Mesothelial cell of epicardium (in vitro differentiated cells): ENCODE measurements around the gene SLC6A16. TPM values are rescaled to one million over a fixed set of nuclear protein-coding genes. Genes with fewer than 3 reads are reported as not detected.
"Not testable (repeated sequence)": the region's sequence is repeated elsewhere in the genome, so short reads cannot be mapped to it uniquely, and the experiment has no call there.

Experiments used
- DNase-seq, 2 experiments: peaks; one replicate each; pipeline ENCODE4 v3.0.0; 2021; ENCODE audit warnings: low spot score in 2 of 2; ENCODE audit not compliant: unreplicated experiment in 2 of 2
- H3K27ac Mint-ChIP-seq: 2 replicates; pipeline ENCODE4 v1.8.0; 2021; ENCODE audit warnings: mixed read lengths
- H3K27me3 Mint-ChIP-seq: 2 replicates; pipeline ENCODE4 v1.8.0; 2021; ENCODE audit warnings: low read depth, mixed read lengths
- H3K36me3 Mint-ChIP-seq: 2 replicates; pipeline ENCODE4 v1.8.0; 2021; ENCODE audit warnings: mixed read lengths
- H3K4me1 Mint-ChIP-seq: 2 replicates; pipeline ENCODE4 v1.8.0; 2021; ENCODE audit warnings: mixed read lengths
- H3K4me3 Mint-ChIP-seq: 2 replicates; pipeline ENCODE4 v1.8.0; 2021; ENCODE audit warnings: mild to moderate bottlenecking, moderate library complexity, mixed read lengths
- H3K9me3 Mint-ChIP-seq: 2 replicates; pipeline ENCODE4 v1.8.0; 2021; ENCODE audit warnings: mixed read lengths
- CTCF ChIP-seq: fragments of 200-600 bp; sonication (generic); IDR thresholded peaks from one replicate; pipeline ENCODE4 v1.5.0; 2021; ENCODE audit warnings: antibody characterized with exemption; ENCODE audit not compliant: unreplicated experiment
- total RNA-seq: library from RNA; stranded (reverse); gene quantifications from 3 replicates; pipeline ENCODE4 v1.2.1, GENCODE V29; 2021

Gene SLC6A16
- total RNA-seq, 1 donor from 2014 or later: 6.1 TPM

DNA sequence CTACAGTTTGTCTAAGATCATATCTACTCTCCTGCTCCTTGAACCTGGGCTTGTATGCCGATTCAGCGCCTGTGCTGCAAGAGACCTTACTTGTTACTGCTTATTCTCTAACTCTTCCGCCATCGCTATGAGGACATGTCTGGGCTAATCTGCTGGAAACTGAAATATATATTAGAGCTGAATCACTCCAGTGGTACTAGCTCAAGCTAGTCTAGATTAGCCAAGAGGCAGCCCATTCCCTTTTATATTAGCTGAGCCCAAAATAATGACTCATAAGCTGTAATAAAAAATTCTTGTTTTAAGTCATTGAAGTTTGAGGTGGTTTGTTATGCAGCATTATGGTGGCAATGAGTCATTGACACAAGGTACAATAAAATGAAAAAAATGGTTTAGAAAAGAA is 52.8 kb downstream of the SLC6A16 start:
- H3K27me3 Mint-ChIP-seq: peaks cover 12% of the 10 kb centered on the region
- DNase-seq: no peak
- no peak for TF ChIP-seq CTCF
- peaks cover 5% of the 10 kb centered on the region for H3K4me1 Mint-ChIP-seq
- peaks cover 26% of the 10 kb centered on the region for H3K9me3 Mint-ChIP-seq
- no peak overlapping the region for H3K4me3 Mint-ChIP-seq
- H3K36me3 Mint-ChIP-seq: no peaks in the 10 kb centered on the region
- H3K27ac Mint-ChIP-seq: no peak overlapping the region

GRCh38 chr19:49271080-49271753 is 53.8 kb downstream of the SLC6A16 start:
- DNase-seq: no peak

GRCh38 chr19:49266409-49266808 is 58.6 kb downstream of the SLC6A16 start:
- H3K4me1 Mint-ChIP-seq, H3K36me3 Mint-ChIP-seq, DNase-seq, H3K27ac Mint-ChIP-seq, H3K27me3 Mint-ChIP-seq, H3K4me3 Mint-ChIP-seq: not testable (repeated sequence)
- peaks cover 61% of the 10 kb centered on the region for H3K9me3 Mint-ChIP-seq

More at GRCh38 chr19:49271080-49271753, 53.8 kb downstream of the SLC6A16 start:
- H3K36me3 Mint-ChIP-seq: no peaks in the 10 kb centered on the region
- no peak overlapping the region for H3K27ac Mint-ChIP-seq
- peaks cover 5% of the 10 kb centered on the region for H3K4me1 Mint-ChIP-seq
- peaks cover 36% of the 10 kb centered on the region for H3K9me3 Mint-ChIP-seq
- H3K4me3 Mint-ChIP-seq: no peak overlapping the region
- H3K27me3 Mint-ChIP-seq: peaks cover 10% of the 10 kb centered on the region
- no peak for TF ChIP-seq CTCF

- no peak overlapping the region for H3K27ac Mint-ChIP-seq
- peaks cover 65% of the 10 kb centered on the region for H3K9me3 Mint-ChIP-seq
- H3K36me3 Mint-ChIP-seq: no peaks in the 10 kb centered on the region
- DNase-seq: no peak
- TF ChIP-seq CTCF: no peak
- no peak overlapping the region for H3K4me3 Mint-ChIP-seq
- no peaks in the 10 kb centered on the region for H3K4me1 Mint-ChIP-seq
- peaks cover 3% of the 10 kb centered on the region for H3K27me3 Mint-ChIP-seq
Measured at GRCh38 chr19:49264258-49264657, 60.7 kb downstream of the SLC6A16 start.

DNA sequence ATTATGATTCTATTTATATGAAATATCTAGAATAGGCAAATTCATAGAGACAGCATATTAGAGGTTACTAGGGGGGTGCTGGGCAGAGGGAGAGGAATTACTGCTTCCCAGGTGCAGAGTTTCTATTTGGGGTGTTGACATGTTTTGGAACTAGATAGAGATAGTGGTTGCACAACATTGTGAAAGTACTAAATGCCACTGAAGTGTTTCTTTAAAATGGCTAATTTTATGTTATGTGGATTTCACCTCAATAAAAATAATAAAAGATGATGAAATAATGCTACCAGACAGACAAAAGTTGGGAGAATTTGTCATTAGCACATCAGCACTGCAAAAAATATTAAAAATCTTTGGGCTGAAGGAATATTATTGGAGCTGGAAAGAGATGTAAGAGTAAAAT is 63.4 kb downstream of the SLC6A16 start:
- Mint-ChIP-seq H3K9me3 (peaks cover 58% of the 10 kb centered on the region), H3K4me1 (no peaks in the 10 kb centered on the region), H3K27me3 (peaks cover 5% of the 10 kb centered on the region), H3K4me3 (no peak overlapping the region), H3K36me3 (no peaks in the 10 kb centered on the region), H3K27ac (no peak overlapping the region)
- no peak for DNase-seq
- TF ChIP-seq CTCF: no peak

DNA sequence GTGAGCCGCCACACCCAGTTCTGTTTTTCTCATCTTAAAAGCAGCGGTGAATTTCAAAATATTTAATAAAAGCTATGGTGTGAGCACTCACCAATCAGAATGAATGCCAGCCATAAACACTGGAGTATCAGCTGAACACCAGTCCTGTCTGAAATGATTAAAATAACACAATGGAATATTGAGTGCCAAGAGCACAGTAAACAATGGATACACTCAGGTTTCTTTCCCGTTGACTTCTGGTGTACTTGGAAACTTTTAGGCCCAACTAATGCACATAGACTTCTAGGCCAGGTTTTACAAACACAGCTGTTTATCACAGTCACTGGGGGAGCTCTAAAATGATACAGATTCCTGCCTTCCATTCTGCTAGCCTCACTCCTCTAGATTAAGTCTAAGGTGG is 68.3 kb downstream of the SLC6A16 start:
- no peak overlapping the region for H3K4me3 Mint-ChIP-seq

More for the DNA sequence above, 68.3 kb downstream of the SLC6A16 start:
- DNase-seq: no peak
- no peaks in the 10 kb centered on the region for H3K4me1 Mint-ChIP-seq
- H3K27me3 Mint-ChIP-seq: peaks cover 12% of the 10 kb centered on the region
- peaks cover 32% of the 10 kb centered on the region for H3K9me3 Mint-ChIP-seq
- no peak overlapping the region for H3K27ac Mint-ChIP-seq
- no peaks in the 10 kb centered on the region for H3K36me3 Mint-ChIP-seq
- TF ChIP-seq CTCF: no peak
